H1 (cell line): ENCODE data around the gene ING5. TPM values are rescaled to one million over a fixed set of nuclear protein-coding genes. Genes with fewer than 3 reads are reported as not detected.

Experiments
- CTCF ChIA-PET: fragments of 300-600 bp; sonication (Branson Sonifier 250); formaldehyde crosslinking; loops from one replicate; lab custom pipeline; 2021; ENCODE audit not compliant: partially characterized antibody; lab: Charles Lee
- POLR2A ChIA-PET: fragments of 300-600 bp; sonication (Branson Sonifier 250); formaldehyde crosslinking; loops from one replicate; lab custom pipeline; 2021; ENCODE audit warnings: inconsistent platforms; ENCODE audit not compliant: partially characterized antibody; lab: Charles Lee
- DNase-seq, 2 experiments: peaks; one replicate each; pipeline versions ENCODE4 v3.0.0 to v3.0.0-alpha.2; 2010 to 2022; ENCODE audit warnings: low spot score in 2 of 2, low read depth in 1 of 2, mixed read lengths in 1 of 2
- FAIRE-seq: peaks from 2 replicates; lab custom pipeline; 2011; peaks lifted over from hg19 to GRCh38; lab: Jason Lieb, UNC
- H2AFZ ChIP-seq: 2 replicates; pipeline ENCODE4 v1.8.1; 2012; ENCODE audit warnings: low read length, inconsistent platforms
- H2AK5ac ChIP-seq: 2 replicates; pipeline ENCODE4 v1.6.1; 2013; ENCODE audit warnings: low read depth, low read length
- H2BK120ac ChIP-seq: replicated peaks from 2 replicates; pipeline ENCODE3; 2013; ENCODE audit warnings: low read depth, low read length, inconsistent platforms
- H2BK12ac ChIP-seq: 2 replicates; pipeline ENCODE4 v1.6.1; 2013; ENCODE audit warnings: low read depth, low read length
- H2BK15ac ChIP-seq: 2 replicates; pipeline ENCODE4 v1.6.1; 2013; ENCODE audit warnings: low read length
- H2BK20ac ChIP-seq: 2 replicates; pipeline ENCODE4 v1.6.1; 2013; ENCODE audit warnings: low read length
- H2BK5ac ChIP-seq: 2 replicates; pipeline ENCODE4 v1.6.1; 2013; ENCODE audit warnings: low read depth, low read length
- H3K14ac ChIP-seq: 2 replicates; pipeline ENCODE4 v1.6.1; 2013; ENCODE audit warnings: inconsistent platforms; ENCODE audit not compliant: insufficient read length
- H3K18ac ChIP-seq: 2 replicates; pipeline ENCODE4 v1.6.1; 2013; ENCODE audit warnings: low read length; ENCODE audit errors: extremely low read depth
- H3K23ac ChIP-seq: 2 replicates; pipeline ENCODE4 v1.6.1; 2013; ENCODE audit warnings: inconsistent platforms; ENCODE audit not compliant: insufficient read length
- H3K23me2 ChIP-seq: 2 replicates; pipeline ENCODE4 v1.6.1; 2013; ENCODE audit warnings: low read depth, low read length
- H3K27ac ChIP-seq: 2 replicates; pipeline ENCODE4 v1.6.1; 2011; ENCODE audit warnings: low read depth, low read length, inconsistent platforms
- H3K27me3 ChIP-seq, 4 experiments: replicated peaks in 1 of 4; 1 replicate in 1 of 4; 2 replicates in 3 of 4; pipeline versions ENCODE4 v1.6.1 to v1.8.1; 2011 to 2013; ENCODE audit warnings: low read length in 3 of 4, mild to moderate bottlenecking in 3 of 4, inconsistent platforms in 2 of 4, mixed read lengths in 2 of 4, moderate library complexity in 1 of 4; ENCODE audit not compliant: control insufficient read depth in 3 of 4, insufficient read depth in 3 of 4; ENCODE audit errors: extremely low read depth in 1 of 4
- H3K36me3 ChIP-seq, 4 experiments: 2 replicates each; pipeline versions ENCODE4 v1.6.1 to v1.8.1; 2011 to 2013; ENCODE audit warnings: mild to moderate bottlenecking in 4 of 4, low read length in 3 of 4, moderate library complexity in 2 of 4, control low read depth in 1 of 4, inconsistent platforms in 1 of 4; ENCODE audit not compliant: insufficient read depth in 4 of 4, control insufficient read depth in 2 of 4
- H3K4ac ChIP-seq: replicated peaks from 2 replicates; pipeline ENCODE3; 2013; ENCODE audit warnings: low read length, low read depth, mixed read lengths, inconsistent platforms; ENCODE audit not compliant: insufficient read length
- H3K4me1 ChIP-seq, 4 experiments: replicated peaks in 1 of 4; 1 replicate in 1 of 4; 2 replicates in 3 of 4; pipeline versions ENCODE4 v1.6.1 to v1.8.1; 2011 to 2013; ENCODE audit warnings: low read length in 3 of 4, inconsistent platforms in 2 of 4, mixed read lengths in 1 of 4; ENCODE audit not compliant: insufficient read depth in 4 of 4, control insufficient read depth in 3 of 4
- H3K4me2 ChIP-seq, 2 experiments: 2 replicates each; pipeline versions ENCODE4 v1.6.1 to v1.8.1; 2011 to 2013; ENCODE audit warnings: low read depth in 2 of 2, low read length in 2 of 2, control low read depth in 1 of 2, inconsistent platforms in 1 of 2, mild to moderate bottlenecking in 1 of 2; ENCODE audit not compliant: insufficient read depth in 1 of 2
- H3K4me3 ChIP-seq, 4 experiments: fragments of 200-600, 300-600 bp in 1 of 4; sonication (generic), shearing (Covaris generic), sonication (Bioruptor Twin) in 1 of 4; 2 replicates each; pipeline versions ENCODE4 v1.5.1 to v1.8.1; 2011 to 2016; ENCODE audit warnings: low read length in 4 of 4, low read depth in 3 of 4, control low read depth in 2 of 4, inconsistent platforms in 2 of 4, mild to moderate bottlenecking in 2 of 4, mixed read lengths in 1 of 4, moderate library complexity in 1 of 4; ENCODE audit not compliant: insufficient read depth in 2 of 4; ENCODE audit errors: extremely low read depth in 1 of 4
- H3K56ac ChIP-seq: replicated peaks from 2 replicates; pipeline ENCODE3; 2013; ENCODE audit warnings: low read depth, mild to moderate bottlenecking, mixed read lengths, low read length, inconsistent platforms; ENCODE audit not compliant: insufficient read length
- H3K79me1 ChIP-seq: 2 replicates; pipeline ENCODE4 v1.6.1; 2013; ENCODE audit warnings: low read depth, low read length, control low read depth
- H3K79me2 ChIP-seq, 2 experiments: 2 replicates each; pipeline versions ENCODE4 v1.6.1 to v1.8.1; 2012 to 2013; ENCODE audit warnings: low read length in 2 of 2, mild to moderate bottlenecking in 2 of 2, inconsistent platforms in 1 of 2; ENCODE audit not compliant: insufficient read depth in 2 of 2, control insufficient read depth in 1 of 2
- H3K9ac ChIP-seq, 4 experiments: replicated peaks in 1 of 4; 1 replicate in 1 of 4; 2 replicates in 3 of 4; pipeline versions ENCODE4 v1.6.1 to v1.8.1; 2011 to 2013; ENCODE audit warnings: low read depth in 3 of 4, low read length in 3 of 4, control low read depth in 2 of 4, mild to moderate bottlenecking in 2 of 4, moderate library complexity in 2 of 4, inconsistent platforms in 1 of 4; ENCODE audit errors: extremely low read depth in 1 of 4
- H3K9me3 ChIP-seq, 2 experiments: 2 replicates each; pipeline versions ENCODE4 v1.6.1 to v1.8.1; 2012 to 2013; ENCODE audit warnings: mild to moderate bottlenecking in 2 of 2, moderate library complexity in 2 of 2, control low read depth in 1 of 2, inconsistent platforms in 1 of 2, low read depth in 1 of 2, low read length in 1 of 2, mixed read lengths in 1 of 2; ENCODE audit not compliant: insufficient read depth in 2 of 2
- H4K20me1 ChIP-seq, 2 experiments: replicated peaks in 1 of 2; 2 replicates each; pipeline versions ENCODE3 to v1.8.1; 2011 to 2013; ENCODE audit warnings: inconsistent platforms in 2 of 2, low read length in 2 of 2, mild to moderate bottlenecking in 1 of 2; ENCODE audit not compliant: insufficient read depth in 2 of 2, control insufficient read depth in 1 of 2
- H4K5ac ChIP-seq: 2 replicates; pipeline ENCODE4 v1.6.1; 2013; ENCODE audit warnings: low read length, low read depth, mixed read lengths, inconsistent platforms; ENCODE audit not compliant: insufficient read length
- H4K8ac ChIP-seq: 2 replicates; pipeline ENCODE4 v1.8.0; 2013; ENCODE audit warnings: mild to moderate bottlenecking, moderate library complexity, low read length, inconsistent platforms; ENCODE audit not compliant: insufficient read depth; ENCODE audit errors: extremely low read depth
- H4K91ac ChIP-seq: replicated peaks from 2 replicates; pipeline ENCODE3; 2013; ENCODE audit warnings: low read length, mixed read lengths, inconsistent platforms; ENCODE audit not compliant: insufficient read length
- ATF2 ChIP-seq: IDR thresholded peaks from 2 replicates; pipeline ENCODE4 v1.6.1; 2012; ENCODE audit warnings: low read length, inconsistent platforms
- WGBS, 2 experiments: shearing (Covaris generic) in 1 of 2; methylation state at CpG; one replicate each; pipeline versions ENCODE4 v1.1.6 to v1.1.7; 2013 to 2015; ENCODE audit warnings: low lambda C conversion rate in 2 of 2, mixed read lengths in 2 of 2, inconsistent platforms in 1 of 2, low coverage in 1 of 2, missing lambda C conversion rate in 1 of 2; ENCODE audit not compliant: insufficient replicate concordance in 2 of 2, insufficient coverage in 1 of 2, insufficient read length in 1 of 2; ENCODE audit errors: extremely low coverage in 1 of 2, missing lambda C conversion rate in 1 of 2; 5-methylcytosine and 5-hydroxymethylcytosine counted together
- polyA plus RNA-seq, 7 experiments: library from polyadenylated mRNA; depleted of rRNA in 3 of 7; stranded (reverse) in 5 of 7; unstranded in 2 of 7; fragments of >200 nt in 5 of 7; fragments of 200-250 nt in 2 of 7; gene quantifications; 1 replicate in 5 of 7; 2 replicates in 1 of 7; 4 replicates in 1 of 7; pipeline versions ENCODE4 v1.2.1 to v1.2.3, GENCODE V29; 2011 to 2013; ENCODE audit warnings: missing spikeins in 2 of 7, mixed read lengths in 2 of 7
- total RNA-seq: library from RNA; stranded (reverse); fragmentation: NEBNext Ultra II Directional; extraction: Animal tissue kit (Norgen Biotek cat#: 25700); gene quantifications from 2 replicates; pipeline ENCODE4 v1.2.1, GENCODE V29; 2021

Gene ING5
- total and polyA plus RNA-seq, 2 of the 8 experiments (the other 6 are each of a cell fraction or from before 2014, with no cell fraction given) = 41.5 to 47.4 TPM

GRCh38 chr2:241673189-241673663 is 28.6 kb upstream of the ING5 start:
- H4K5ac ChIP-seq = no peak overlapping the region
- no peak overlapping the region for H4K91ac ChIP-seq
- no peaks in the 10 kb centered on the region for H3K9me3 ChIP-seq
- H3K27me3 ChIP-seq = no peaks in the 10 kb centered on the region
- H3K14ac ChIP-seq = no peak overlapping the region
- 88% methylated on average over 18 of the region's 18 CpGs; no CpG with 5 or more reads in 1 of the 2 experiments for WGBS, 2 experiments
- no peak overlapping the region for H3K27ac ChIP-seq
- H3K56ac ChIP-seq = no peak overlapping the region
- ChIA-PET POLR2A (interaction anchor here (1.1 to 6.8 kb wide), 3 partner anchors 13 to 48 kb away, joined by 3 to 60 read pairs (median 6); partner anchors contain the start of gene DTYMK), CTCF (interaction anchor here (0.6 to 1.3 kb wide), 3 partner anchors 10 to 123 kb away, joined by 3 to 4 read pairs (median 3); no protein-coding TSS in a partner anchor)
- H4K20me1 ChIP-seq = peaks cover 2 to 14% of the 10 kb centered on the region in 2 experiments
- H3K79me2 ChIP-seq = no peaks in the 10 kb centered on the region
- no peak for FAIRE-seq
- no peaks in the 10 kb centered on the region for H3K4me1 ChIP-seq
- H2BK15ac ChIP-seq = no peak overlapping the region
- no peak overlapping the region for H3K18ac ChIP-seq
- no peak overlapping the region for H3K4ac ChIP-seq
- H2BK120ac ChIP-seq = no peak overlapping the region
- H4K8ac ChIP-seq = peak overlapping the region; percentile 28; the same call in 1 of the 2 replicates
- no peaks in the 10 kb centered on the region for H3K23me2 ChIP-seq
- no peak for TF ChIP-seq ATF2
- no peak overlapping the region for H3K4me3 ChIP-seq
- H2BK12ac ChIP-seq = no peak overlapping the region
- no peak overlapping the region for H3K4me2 ChIP-seq
- no peak overlapping the region for H3K23ac ChIP-seq
- H3K79me1 ChIP-seq = no peaks in the 10 kb centered on the region; the same call in 1 of the 2 replicates
- no peak overlapping the region for H2AK5ac ChIP-seq
- no peak overlapping the region for H3K9ac ChIP-seq
- peaks cover 7 to 41% (median 31%) of the 10 kb centered on the region in 4 experiments for H3K36me3 ChIP-seq
- H2BK20ac ChIP-seq = no peak overlapping the region
- no peak for DNase-seq
- no peak overlapping the region for H2AFZ ChIP-seq
- no peak overlapping the region for H2BK5ac ChIP-seq
